Activated CD4-positive, alpha-beta memory T cell treated with anti-CD3 and anti-CD28 coated beads, Interleukin-2, amount 10 ng/mL, durations not matched to agents 7 days and 5 days (primary cell): ENCODE results near the gene SLC2A13. TPM values are rescaled to one million over a fixed set of nuclear protein-coding genes. Genes with fewer than 3 reads are reported as not detected.
"Not testable (repeated sequence)": the region's sequence is repeated elsewhere in the genome, so short reads cannot be mapped to it uniquely, and the experiment has no call there.

Experiments
- CTCF ChIA-PET: fragments of 350-600 bp; sonication (Branson Sonifier 250); formaldehyde crosslinking; loops from one replicate; lab custom pipeline; 2021; ENCODE audit warnings: antibody characterized with exemption, inconsistent platforms; lab: Charles Lee
- POLR2A ChIA-PET: fragments of 350-600 bp; sonication (Branson Sonifier 250); formaldehyde crosslinking; loops from one replicate; lab custom pipeline; 2021; ENCODE audit warnings: antibody characterized with exemption; lab: Charles Lee
- DNase-seq: peaks from one replicate; pipeline ENCODE4 v3.0.0-alpha.2; 2020
- H3K27ac Mint-ChIP-seq: one replicate; pipeline ENCODE4 v1.8.0; 2021; ENCODE audit warnings: mild to moderate bottlenecking, mixed read lengths
- H3K27me3 Mint-ChIP-seq: one replicate; pipeline ENCODE4 v1.8.0; 2021; ENCODE audit warnings: mixed read lengths
- H3K36me3 Mint-ChIP-seq: one replicate; pipeline ENCODE4 v1.8.0; 2021; ENCODE audit warnings: low read depth, mixed read lengths
- H3K4me1 Mint-ChIP-seq: one replicate; pipeline ENCODE4 v1.8.0; 2021; ENCODE audit warnings: mixed read lengths
- H3K4me3 Mint-ChIP-seq: one replicate; pipeline ENCODE4 v1.8.0; 2021; ENCODE audit warnings: mild to moderate bottlenecking, mixed read lengths
- H3K9me3 Mint-ChIP-seq: one replicate; pipeline ENCODE4 v1.8.0; 2021; ENCODE audit warnings: mixed read lengths
- total RNA-seq, 2 experiments: library from RNA; stranded (reverse); gene quantifications; one replicate each; pipeline ENCODE4 v1.2.3, GENCODE V29; 2021

The SLC2A13 gene
- total RNA-seq, 2 experiments from 2014 or later: 3.2 to 3.4 TPM

DNA sequence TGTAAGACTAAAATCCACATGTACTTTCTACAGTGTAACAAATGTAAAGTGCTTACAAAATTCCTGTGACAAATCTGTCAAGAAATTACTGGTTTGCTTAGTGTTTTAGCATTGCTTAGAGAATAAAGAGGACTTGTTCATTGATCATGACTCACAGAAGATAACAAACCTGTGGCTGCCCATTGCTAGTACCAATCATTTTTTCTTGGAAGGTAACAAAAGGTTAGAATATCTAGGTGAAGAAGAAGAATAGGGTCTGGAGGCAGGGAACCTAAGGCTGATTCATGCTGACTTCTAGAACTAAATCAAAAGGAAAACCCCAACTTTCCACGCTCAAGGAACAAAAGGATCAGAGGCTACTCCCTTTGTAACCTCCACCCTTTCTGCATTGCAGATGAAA, 253.5 kb downstream of the SLC2A13 start:
- no peak overlapping the region for H3K4me3 Mint-ChIP-seq
- ChIA-PET CTCF (no interaction called here), POLR2A (no interaction called here)
- H3K27ac Mint-ChIP-seq: no peak overlapping the region
- H3K4me1 Mint-ChIP-seq: no peaks in the 10 kb centered on the region
- H3K27me3 Mint-ChIP-seq: no peaks in the 10 kb centered on the region
- no peaks in the 10 kb centered on the region for H3K9me3 Mint-ChIP-seq
- DNase-seq: no peak
- H3K36me3 Mint-ChIP-seq: no peaks in the 10 kb centered on the region

DNA sequence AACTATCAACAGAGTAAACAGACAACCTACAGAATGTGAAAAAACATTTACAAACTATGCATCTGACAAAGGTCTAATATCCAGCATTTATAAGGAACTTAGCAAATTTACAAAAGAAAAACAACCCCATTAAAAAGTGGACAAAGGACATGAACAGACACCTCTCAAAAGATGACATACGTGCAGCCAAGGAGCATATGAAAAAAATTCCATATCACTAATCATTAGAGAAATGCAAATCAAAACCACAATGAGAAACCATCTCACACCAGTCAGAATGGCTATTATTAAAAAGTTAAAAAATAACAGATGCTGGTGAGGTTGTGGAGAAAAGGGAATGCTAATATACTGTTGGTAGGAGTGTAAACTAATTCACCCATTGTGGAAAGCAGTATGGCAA, 257.7 kb downstream of the SLC2A13 start:
- H3K27ac Mint-ChIP-seq, H3K9me3 Mint-ChIP-seq, POLR2A ChIA-PET, H3K4me1 Mint-ChIP-seq, H3K36me3 Mint-ChIP-seq, H3K27me3 Mint-ChIP-seq, H3K4me3 Mint-ChIP-seq, DNase-seq, CTCF ChIA-PET: not testable (repeated sequence)

DNA sequence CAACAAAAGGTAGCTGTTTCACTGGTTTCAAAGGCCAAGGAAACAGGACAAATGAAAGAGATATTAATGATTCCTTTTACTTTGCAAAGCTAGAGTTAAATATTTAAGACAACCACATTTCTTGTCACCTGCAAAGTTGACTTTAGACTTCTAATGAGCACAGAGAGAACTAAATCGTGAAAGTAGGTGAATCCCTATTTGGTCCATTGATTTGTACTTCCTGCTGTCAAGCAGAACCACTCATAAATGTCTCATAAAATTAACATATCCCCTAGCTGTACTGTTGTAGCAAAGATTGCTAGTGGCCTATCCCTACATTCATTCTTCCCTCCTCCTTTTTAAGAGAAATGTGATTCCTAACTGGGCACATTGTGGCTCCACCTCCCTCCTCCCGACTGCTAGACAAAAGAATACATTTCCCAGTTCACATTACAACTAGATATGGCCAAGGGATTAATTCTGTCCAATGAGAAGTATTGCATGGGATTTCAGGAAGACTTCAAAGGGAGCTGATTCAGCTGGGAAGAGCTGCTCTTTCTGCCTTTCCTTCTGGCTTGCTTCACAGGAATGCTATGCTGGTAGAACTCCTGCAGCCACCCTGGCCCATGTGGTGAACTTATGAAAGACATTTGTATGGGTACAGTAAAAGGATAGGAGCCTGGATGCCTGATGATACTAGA, 258.8 kb downstream of the SLC2A13 start:
- Mint-ChIP-seq H3K9me3 (no peaks in the 10 kb centered on the region), H3K4me1 (no peaks in the 10 kb centered on the region), H3K27ac (no peak overlapping the region), H3K4me3 (no peak overlapping the region), H3K27me3 (no peaks in the 10 kb centered on the region), H3K36me3 (no peaks in the 10 kb centered on the region)
- no peak for DNase-seq
- ChIA-PET CTCF (no interaction called here), POLR2A (no interaction called here)

DNA sequence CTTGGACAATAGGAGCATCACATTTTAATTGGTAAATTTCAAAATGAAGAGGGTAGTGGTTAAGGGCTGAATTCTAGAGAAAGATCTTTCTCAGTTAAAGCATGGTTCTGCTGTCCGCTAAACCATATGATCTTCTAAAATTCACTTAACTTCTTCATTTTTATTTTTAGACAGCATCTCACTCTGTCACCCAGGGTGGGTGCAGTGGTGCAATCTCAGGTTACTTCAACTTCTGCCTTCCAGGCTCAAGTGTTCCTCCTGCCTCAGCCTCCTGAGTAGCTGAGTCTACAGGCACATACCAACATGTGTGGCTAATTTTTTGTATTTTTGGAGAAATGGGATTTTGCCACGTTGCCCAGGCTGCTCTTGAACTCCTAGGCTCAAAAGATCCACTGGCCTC, 259.6 kb downstream of the SLC2A13 start:
- no peaks in the 10 kb centered on the region for H3K27me3 Mint-ChIP-seq
- H3K4me1 Mint-ChIP-seq: no peaks in the 10 kb centered on the region
- H3K36me3 Mint-ChIP-seq: no peaks in the 10 kb centered on the region
- ChIA-PET POLR2A (no interaction called here), CTCF (no interaction called here)
- H3K27ac Mint-ChIP-seq: no peak overlapping the region
- no peaks in the 10 kb centered on the region for H3K9me3 Mint-ChIP-seq
- DNase-seq: no peak
- H3K4me3 Mint-ChIP-seq: no peak overlapping the region

DNA sequence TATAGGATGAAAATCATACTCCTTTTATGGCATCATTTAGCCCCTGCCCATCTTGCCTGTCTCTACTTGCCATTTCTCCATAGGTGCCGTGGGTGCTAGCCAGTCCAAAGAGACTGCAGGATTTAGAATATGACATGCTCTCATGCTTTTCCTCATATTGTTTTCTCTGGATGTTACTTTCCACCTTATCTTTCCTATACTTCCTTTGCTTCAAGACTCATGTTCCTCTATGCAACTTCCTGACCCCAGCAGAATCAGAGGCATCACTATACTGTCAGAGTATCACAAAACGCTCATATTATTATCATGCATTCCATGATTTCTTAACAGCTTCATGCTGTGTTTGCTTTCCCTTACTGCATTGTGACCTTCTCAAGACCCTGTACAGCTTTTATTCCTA, 265.5 kb downstream of the SLC2A13 start:
- no peaks in the 10 kb centered on the region for H3K9me3 Mint-ChIP-seq
- no peaks in the 10 kb centered on the region for H3K27me3 Mint-ChIP-seq
- ChIA-PET CTCF (no interaction called here), POLR2A (no interaction called here)
- H3K4me3 Mint-ChIP-seq: no peak overlapping the region
- DNase-seq: no peak
- no peaks in the 10 kb centered on the region for H3K4me1 Mint-ChIP-seq
- H3K36me3 Mint-ChIP-seq: no peaks in the 10 kb centered on the region
- H3K27ac Mint-ChIP-seq: no peak overlapping the region

DNA sequence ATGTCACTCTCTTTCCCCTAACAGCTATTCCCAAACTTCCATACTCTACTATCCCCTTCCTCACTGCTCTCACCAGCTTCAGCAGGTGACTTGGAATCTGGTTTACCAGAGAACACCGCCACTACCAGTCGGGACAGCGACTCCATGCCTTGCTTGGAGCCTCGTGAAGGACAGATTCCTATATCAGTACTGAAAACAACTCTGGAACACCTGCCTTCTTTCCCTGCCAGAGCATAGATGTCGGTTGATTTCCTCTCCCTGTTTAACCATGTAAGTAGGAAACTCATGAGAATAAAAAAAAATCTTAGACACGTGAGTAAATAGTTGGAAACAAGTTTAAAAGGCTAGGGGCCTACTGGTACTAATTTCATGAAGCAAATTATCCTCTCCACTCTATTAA, 266.8 kb downstream of the SLC2A13 start:
- no peak overlapping the region for H3K27ac Mint-ChIP-seq
- no peak for DNase-seq
- H3K36me3 Mint-ChIP-seq: no peaks in the 10 kb centered on the region
- no peaks in the 10 kb centered on the region for H3K27me3 Mint-ChIP-seq
- no peaks in the 10 kb centered on the region for H3K9me3 Mint-ChIP-seq
- no peaks in the 10 kb centered on the region for H3K4me1 Mint-ChIP-seq
- POLR2A ChIA-PET: no interaction called here
- CTCF ChIA-PET: no interaction called here
- no peak overlapping the region for H3K4me3 Mint-ChIP-seq

DNA sequence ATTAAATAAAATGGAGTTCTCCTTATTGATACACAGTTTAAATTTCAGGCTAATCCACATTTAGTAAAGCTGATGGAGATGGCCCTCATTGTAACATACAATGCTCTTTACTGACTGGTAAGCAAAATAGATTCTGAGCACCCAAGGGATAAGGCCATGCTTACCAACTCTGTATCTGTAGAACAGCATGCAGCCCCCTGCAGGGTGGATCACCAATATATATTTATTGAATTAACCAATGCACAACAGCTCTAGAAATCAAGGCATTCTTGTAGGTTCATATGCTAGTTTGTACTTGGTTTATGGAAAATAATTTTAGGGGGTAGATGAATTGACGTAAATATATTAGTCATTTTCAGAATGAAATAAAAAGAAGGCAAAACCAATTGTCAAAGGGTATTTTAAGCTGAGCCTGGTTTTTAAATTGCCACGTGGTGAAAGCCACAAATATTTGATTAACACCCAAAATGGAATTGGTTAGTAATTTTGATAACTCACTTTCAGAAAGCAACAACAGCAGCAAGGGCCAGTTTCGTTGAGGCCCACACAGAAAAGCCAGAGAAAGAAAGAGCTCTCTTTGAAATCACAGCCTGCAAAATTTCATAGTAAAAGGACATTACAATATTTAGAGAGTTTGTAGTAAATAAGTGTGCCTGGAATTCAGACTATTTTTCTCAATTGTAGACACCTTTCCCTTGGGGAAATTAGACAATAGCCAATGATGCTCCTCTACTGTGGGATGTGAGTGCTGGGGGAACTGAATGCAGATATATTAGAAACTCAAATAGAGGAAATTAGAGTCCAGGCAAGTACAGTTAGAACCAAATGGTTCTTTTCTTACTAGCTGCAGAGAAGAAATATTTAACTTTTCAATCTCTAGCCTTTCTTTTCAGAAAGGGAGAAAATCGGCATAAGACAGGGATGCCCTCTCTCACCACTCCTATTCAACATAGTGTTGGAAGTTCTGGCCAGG, 270.1 kb downstream of the SLC2A13 start:
- no peaks in the 10 kb centered on the region for H3K4me1 Mint-ChIP-seq
- H3K4me3 Mint-ChIP-seq: no peak overlapping the region
- no peaks in the 10 kb centered on the region for H3K27me3 Mint-ChIP-seq
- DNase-seq: no peak
- H3K27ac Mint-ChIP-seq: no peak overlapping the region
- ChIA-PET POLR2A (no interaction called here), CTCF (no interaction called here)
- no peaks in the 10 kb centered on the region for H3K36me3 Mint-ChIP-seq
- H3K9me3 Mint-ChIP-seq: no peaks in the 10 kb centered on the region

DNA sequence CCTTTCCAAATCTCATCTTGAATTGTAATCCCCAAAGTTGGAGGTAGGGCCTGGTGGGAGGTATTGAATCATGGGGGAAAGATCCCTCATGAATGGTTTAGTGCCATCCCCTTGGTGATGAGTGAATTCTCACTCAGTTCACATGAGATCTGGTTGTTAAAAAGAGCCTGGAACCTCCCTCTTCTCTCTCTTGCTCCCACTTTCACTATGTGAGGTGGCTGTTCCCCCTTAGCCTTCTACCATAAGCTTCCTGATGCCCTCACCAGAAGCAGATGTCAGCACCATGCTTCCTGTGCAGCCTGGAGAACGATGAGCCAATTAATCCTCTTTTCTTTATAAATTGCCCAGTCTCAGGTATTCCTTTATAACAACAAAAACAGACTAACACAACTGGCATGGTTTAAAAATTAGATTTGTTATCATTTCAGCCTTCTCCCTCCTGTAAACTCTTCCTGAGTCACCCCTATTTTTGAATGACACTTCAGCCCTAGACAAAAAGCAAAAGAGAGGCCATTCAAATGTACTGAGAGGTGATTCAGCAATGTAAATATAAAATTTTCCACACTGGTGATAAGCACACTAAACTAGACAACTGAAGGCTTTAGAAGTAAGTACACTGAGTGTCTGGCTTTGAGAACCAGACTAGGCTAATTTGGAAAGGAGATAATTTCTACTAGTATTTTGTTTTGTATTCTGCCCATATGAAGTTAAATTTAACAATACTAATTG, 274.1 kb downstream of the SLC2A13 start:
- CTCF ChIA-PET: no interaction called here
- POLR2A ChIA-PET: no interaction called here
- no peaks in the 10 kb centered on the region for H3K4me1 Mint-ChIP-seq

DNA sequence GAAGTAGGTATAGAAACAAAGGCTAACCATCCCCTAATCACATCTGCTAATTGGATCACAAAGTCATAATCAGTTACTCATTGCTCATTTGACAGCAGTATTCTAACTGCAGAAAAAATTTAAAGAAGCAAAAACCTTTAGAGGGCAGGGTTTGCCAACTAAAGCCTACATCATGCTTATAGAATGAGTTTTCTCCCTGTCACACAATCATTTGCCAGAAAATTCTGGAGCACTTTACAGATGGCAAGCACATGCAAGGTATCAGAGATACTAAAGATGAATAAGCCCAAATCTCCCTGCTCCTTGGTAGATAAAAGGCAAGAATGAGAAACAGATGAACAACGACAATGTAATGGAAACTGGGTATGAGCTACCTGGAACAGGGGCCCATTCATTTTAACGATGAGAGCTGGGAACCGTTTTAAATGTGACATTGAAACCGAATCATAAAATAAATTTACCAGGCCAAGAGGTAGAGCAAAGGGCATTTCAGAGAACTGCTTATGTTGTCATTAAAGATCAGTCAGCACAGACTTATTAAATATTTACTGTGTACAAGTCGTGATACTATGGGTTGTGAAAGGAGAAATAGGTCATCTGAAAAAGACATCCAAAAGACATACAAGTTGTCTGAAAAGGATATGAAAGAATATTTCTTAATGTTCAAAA, 274.9 kb downstream of the SLC2A13 start:
- CTCF ChIA-PET: no interaction called here
- DNase-seq: no peak
- no peaks in the 10 kb centered on the region for H3K36me3 Mint-ChIP-seq
- H3K4me3 Mint-ChIP-seq: no peak overlapping the region
- no peaks in the 10 kb centered on the region for H3K4me1 Mint-ChIP-seq
- no peaks in the 10 kb centered on the region for H3K27me3 Mint-ChIP-seq
- no peaks in the 10 kb centered on the region for H3K9me3 Mint-ChIP-seq
- POLR2A ChIA-PET: no interaction called here
- no peak overlapping the region for H3K27ac Mint-ChIP-seq

More for the DNA sequence above, 274.1 kb downstream of the SLC2A13 start:
- no peaks in the 10 kb centered on the region for H3K9me3 Mint-ChIP-seq
- H3K27me3 Mint-ChIP-seq: no peaks in the 10 kb centered on the region
- DNase-seq: no peak
- H3K27ac Mint-ChIP-seq: no peak overlapping the region
- no peak overlapping the region for H3K4me3 Mint-ChIP-seq
- H3K36me3 Mint-ChIP-seq: no peaks in the 10 kb centered on the region

DNA sequence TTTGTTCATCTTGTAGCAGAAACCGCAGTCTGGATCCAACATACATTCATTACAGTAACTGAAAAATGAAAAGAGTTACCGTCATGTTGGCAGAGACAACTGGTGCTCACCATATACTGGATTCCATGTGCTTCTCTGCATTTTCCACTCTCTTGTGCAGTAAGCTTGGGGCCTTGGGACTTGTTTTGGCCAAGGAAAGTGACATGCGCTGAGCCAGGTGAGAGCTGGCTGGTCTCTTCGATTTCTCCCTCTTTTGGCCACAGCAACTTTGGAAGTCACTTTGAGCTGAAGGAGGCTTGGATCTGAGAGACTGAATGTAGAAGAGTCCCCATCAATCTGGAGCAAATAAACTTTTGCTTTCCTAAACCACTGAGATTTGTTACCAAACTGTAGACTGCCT, 275.7 kb downstream of the SLC2A13 start:
- Mint-ChIP-seq H3K4me3 (no peak overlapping the region), H3K9me3 (no peaks in the 10 kb centered on the region), H3K36me3 (no peaks in the 10 kb centered on the region), H3K27me3 (no peaks in the 10 kb centered on the region), H3K4me1 (no peaks in the 10 kb centered on the region), H3K27ac (no peak overlapping the region)
- ChIA-PET POLR2A (no interaction called here), CTCF (no interaction called here)
- no peak for DNase-seq

DNA sequence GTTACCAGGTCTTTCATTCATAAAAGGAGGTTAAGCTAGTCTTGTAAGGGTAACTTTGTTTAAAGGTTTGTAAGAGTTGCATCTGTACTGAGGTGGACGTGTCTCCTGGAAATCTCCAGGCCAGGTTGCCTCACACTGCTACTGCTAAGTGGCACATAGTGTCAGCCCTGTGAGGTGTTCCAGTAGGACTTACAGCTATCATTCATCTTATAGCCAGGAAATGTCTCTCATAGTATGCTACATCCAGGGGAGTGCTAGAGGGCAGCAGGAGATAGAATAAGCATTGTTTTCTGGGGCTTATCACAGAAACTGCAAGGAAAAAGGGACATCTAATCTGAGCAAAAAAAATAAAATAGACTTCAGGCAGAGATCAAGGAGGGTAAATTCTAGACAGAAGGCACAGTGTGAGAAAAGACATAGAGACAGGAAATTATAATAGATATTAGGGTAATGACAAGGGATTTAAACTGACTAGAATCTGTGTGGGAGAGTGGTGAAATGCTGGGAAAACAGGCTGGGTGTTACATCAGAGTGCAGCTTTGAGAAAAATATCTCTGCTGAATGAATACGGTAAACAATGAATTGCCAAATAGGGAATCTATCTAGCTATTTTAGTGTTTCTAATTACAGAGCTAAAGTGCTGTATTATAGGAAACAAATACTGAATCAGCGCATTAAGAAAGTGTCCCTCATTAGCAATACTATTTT, 281.2 kb downstream of the SLC2A13 start:
- Mint-ChIP-seq H3K27me3 (no peaks in the 10 kb centered on the region), H3K36me3 (no peaks in the 10 kb centered on the region), H3K9me3 (no peaks in the 10 kb centered on the region), H3K4me3 (no peak overlapping the region), H3K4me1 (no peaks in the 10 kb centered on the region), H3K27ac (no peak overlapping the region)
- DNase-seq: no peak
- ChIA-PET CTCF (no interaction called here), POLR2A (no interaction called here)

DNA sequence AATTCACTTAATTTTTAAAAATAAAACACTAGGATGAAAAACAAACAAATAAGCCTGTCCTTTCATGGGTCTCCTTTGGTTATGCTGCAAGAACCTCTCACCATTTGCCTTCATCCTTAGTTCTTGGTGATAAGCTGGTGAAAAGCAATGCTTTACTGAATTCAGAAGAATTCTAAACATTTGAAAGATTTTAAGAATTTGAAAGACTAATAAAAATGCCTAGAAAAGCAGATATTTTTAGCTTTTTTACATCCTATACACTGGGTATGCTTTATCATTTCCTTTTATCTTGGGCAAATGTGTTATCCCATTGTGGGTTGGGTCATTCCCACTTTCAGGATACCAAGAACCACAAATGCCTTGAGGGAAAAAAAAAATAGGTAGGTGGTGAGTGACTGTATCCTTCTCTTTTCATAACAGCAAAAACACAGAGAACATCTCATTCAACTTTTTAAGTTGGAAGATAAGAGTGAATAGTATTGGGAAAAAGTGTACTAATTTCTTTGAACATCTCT, 289.2 kb downstream of the SLC2A13 start:
- Mint-ChIP-seq H3K4me3 (no peak overlapping the region), H3K9me3 (no peaks in the 10 kb centered on the region), H3K27ac (no peak overlapping the region), H3K4me1 (no peaks in the 10 kb centered on the region), H3K36me3 (no peaks in the 10 kb centered on the region), H3K27me3 (no peaks in the 10 kb centered on the region)
- CTCF ChIA-PET: no interaction called here
- DNase-seq: no peak
- POLR2A ChIA-PET: no interaction called here
